Smooth muscle cell of the brain vasculature (primary cell): ENCODE results near the gene CCL7.
"Not testable (repeated sequence)": the region's sequence is repeated elsewhere in the genome, so short reads cannot be mapped to it uniquely, and the experiment has no call there.

Source experiments
- DNase-seq: peaks from one replicate; pipeline ENCODE4 v3.0.0-alpha.2; 2012; ENCODE audit warnings: low read depth, low spot score

The CCL7 gene

GRCh38 chr17:34269969-34270368 is at the start of gene CCL7:
CCL7 (plus strand) TSS chr17:34270221; CDS start chr17:34270291, 70 bp downstream.
- DNase-seq = no peak

DNA sequence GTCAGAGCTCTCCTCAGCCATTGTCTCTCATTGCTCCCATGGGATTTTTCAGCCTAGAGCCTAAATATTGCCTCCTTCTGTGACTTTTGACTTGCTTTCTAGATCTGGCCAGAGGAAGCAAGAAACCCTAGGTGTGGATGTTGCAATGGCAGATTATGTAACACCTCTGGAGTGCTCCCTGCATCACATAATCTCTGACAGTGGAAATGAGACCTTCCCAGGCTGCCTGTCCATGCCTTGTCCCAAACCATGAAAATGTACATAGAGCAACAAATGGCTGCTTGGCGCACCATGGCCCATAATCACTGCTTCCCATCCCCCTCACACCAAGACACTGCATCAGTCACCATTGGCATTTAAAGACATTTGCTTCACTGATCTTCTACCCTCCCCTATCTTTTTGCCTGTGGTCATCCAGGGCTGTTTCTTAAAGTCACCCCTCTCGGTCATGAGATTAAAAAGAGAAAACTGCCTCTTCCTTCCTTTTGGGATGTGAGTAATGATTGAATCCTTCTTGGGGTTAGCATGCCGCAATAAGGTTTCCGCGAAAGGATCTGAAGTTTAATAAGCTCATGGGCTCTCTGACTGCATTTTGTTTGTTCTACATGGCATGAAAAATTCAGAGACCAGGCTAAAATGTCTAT is 49.1 kb upstream of the CCL7 start:
- DNase-seq = no peak

- no peak for DNase-seq
These were observed 48.6 kb upstream of the CCL7 start for GRCh38 chr17:34221411-34221810.

DNA sequence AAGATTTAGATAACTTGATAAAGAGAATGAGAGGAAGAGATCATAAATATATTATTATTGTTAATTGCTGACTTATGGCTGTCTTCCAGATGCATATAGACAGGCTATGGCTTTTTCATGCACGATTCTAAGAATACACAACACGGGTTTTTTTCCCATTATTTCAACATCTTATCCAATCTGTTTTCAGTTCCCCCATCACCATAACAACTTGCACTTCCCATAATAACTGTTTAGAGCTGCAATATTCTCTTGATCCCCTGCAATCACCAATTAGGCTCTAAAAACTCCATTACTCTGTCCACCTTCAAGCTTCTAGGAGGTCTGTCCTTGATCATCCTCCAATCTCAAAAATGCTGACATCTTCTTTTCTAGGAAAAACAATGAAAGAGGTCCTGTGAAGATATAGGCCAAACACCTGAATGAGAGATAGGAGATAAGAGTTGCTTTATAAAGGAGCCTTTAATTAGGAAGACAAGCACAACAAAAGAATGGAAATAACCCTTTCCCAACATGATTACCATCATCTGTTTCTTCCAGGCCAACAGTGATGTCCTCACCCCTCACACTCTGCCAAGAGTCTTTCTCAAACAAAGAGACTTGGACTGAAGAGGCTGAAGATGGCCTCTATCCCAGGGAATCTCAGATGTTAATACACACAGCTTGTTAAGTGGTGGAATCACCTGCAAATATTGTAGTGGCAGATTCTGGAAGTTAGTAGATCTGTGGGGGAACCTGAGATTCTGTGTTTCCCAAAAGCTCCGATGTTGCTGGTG is 47.1 kb upstream of the CCL7 start:
- no peak for DNase-seq

- no peak for DNase-seq
These were observed 45.0 kb upstream of the CCL7 start for GRCh38 chr17:34225046-34225445.

DNA sequence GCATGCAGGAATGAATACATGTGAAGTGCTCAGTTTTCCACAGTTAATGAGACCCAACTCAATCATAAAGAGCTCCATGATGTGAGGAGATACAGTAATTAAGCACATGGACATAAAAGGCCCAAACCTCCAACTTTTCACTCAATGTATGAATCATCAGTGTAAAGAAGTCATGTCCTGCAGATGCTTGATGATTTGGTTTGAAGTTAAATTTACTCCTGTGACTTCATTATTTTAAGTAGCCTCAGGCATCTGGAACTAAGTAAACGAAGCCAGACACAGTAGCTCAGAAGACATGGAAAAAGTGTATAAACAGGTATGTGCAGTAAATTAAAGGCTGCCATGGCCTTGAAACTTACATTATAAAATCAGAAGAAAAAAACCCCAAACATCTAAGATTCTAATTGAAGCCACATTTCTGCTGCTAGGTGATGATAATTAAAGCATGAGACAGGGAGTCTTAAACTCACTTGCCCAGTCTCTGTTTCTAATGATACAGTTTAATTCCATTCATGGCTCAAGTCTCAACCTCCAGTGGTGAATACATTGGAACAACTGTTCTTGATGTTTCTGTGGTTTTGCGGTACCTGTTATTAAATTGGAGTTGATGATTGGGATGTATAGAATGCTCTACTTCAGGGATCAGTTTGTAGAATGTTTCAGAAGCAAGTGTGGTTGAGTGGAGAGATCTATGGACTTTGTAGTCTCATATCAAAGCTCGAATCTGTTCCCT is 43.8 kb upstream of the CCL7 start:
- DNase-seq = no peak

DNA sequence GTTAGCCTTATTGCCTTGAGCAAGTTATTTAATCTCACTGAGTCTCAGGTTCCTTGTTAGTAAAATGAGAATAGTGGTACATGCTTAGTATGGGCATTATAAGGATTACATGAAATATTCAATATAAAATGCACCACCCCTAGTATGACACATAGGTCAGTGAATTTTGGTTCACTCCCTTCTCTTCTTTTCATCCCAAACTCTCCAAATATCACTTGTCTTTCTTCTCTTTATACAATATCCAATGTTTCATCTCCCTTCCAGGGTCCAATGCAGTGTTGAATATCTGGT is 43.3 kb upstream of the CCL7 start:
- no peak for DNase-seq

DNA sequence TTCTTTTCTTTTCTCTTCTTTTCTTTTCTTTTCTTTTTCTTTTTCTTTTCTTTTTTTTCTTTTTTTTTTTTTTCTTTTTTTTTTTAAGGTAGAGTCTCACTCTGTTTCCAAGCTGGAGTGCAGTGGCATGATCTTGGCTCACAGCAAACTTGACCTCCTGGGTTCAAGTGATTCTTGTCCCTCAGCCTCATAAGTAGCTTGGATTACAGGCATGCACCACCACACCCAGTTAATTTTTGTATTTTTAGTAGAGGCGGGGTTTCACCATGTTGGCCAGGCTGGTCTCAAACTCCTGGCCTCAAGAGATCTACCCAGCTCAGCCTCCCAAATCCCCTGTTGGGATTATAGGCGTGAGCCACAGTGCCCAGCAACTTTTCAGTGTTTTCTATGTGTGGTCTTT is 42.7 kb upstream of the CCL7 start:
- not testable (repeated sequence) for DNase-seq

DNA sequence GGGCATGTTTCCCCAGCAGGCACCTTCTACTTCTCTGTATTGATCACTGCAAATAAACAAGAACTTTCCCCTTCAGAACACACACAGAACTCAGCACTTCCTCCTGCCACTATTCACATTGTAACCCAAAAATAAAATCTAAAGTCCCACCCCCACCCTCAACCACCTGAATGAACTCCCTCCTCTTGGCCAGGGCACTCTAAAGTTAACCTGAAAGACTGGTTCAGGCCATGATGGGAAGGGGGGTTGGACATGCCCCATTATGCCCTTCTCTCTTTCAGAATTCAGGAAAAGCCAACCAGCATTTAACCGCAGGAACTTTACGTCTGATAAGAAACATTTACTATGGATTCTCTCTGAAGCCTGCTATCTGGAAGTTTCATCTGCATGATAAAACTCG is 42.3 kb upstream of the CCL7 start:
- DNase-seq = no peak

- no peak for DNase-seq
These were observed 41.2 kb upstream of the CCL7 start for GRCh38 chr17:34228781-34229180.

- DNase-seq = no peak
These were observed 39.7 kb upstream of the CCL7 start for GRCh38 chr17:34230342-34230741.

- DNase-seq = no peak
These were observed 35.4 kb upstream of the CCL7 start for GRCh38 chr17:34234616-34235015.

DNA sequence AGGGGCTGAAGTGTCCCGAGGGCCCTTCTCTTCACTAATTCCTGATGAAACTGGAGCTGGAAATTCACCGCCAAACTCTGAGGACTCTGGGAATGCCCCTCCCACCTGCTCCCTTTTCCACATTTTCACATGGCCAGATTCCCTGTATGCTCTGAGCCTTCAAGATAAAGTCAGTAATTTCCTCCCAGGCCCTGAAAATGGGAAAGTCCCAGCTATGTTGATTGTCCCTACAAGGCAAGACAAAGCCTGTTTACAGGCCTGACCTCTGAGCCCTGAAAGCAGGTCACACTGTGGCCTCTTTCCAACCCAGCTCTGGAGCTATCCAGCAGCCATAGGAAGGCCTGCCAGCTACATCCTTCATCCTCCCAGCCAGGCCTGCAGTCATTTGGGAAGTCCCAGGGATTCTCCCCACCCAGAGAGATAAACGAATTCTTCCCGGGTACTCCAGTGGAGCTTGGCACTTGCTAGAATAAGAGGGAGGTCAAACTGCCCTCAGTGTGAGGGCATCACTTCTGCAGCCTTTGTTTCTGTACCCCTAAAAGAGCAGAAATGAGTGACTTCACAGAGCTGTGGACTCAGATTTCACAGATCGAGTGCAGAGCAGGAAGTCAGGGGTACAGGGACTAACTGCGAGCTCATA is 34.5 kb upstream of the CCL7 start:
- DNase-seq = no peak

GRCh38 chr17:34236281-34236892 is 33.6 kb upstream of the CCL7 start:
- DNase-seq = no peak

- DNase-seq = no peak
These were observed 32.6 kb upstream of the CCL7 start for GRCh38 chr17:34237458-34237857.

DNA sequence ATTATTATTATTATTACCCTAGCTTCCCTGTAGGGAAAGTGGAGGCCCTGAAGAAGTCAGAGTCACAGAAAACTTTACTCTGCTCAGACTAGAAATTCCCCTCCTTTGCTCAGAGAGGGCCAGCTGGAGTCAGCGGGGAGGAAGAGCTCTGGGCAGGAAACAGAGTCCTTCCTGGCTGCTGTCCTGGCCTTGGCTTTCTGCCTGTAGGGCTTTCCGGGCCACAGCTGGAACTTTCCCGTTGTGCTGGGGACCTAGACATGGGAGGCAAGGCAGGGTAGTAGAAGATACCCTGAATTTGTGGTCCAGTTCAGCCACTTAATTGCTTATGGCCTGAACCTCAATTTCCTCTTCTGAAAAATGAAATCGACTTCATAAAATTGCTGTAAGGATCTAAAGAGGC is 29.0 kb upstream of the CCL7 start:
- no peak for DNase-seq

DNA sequence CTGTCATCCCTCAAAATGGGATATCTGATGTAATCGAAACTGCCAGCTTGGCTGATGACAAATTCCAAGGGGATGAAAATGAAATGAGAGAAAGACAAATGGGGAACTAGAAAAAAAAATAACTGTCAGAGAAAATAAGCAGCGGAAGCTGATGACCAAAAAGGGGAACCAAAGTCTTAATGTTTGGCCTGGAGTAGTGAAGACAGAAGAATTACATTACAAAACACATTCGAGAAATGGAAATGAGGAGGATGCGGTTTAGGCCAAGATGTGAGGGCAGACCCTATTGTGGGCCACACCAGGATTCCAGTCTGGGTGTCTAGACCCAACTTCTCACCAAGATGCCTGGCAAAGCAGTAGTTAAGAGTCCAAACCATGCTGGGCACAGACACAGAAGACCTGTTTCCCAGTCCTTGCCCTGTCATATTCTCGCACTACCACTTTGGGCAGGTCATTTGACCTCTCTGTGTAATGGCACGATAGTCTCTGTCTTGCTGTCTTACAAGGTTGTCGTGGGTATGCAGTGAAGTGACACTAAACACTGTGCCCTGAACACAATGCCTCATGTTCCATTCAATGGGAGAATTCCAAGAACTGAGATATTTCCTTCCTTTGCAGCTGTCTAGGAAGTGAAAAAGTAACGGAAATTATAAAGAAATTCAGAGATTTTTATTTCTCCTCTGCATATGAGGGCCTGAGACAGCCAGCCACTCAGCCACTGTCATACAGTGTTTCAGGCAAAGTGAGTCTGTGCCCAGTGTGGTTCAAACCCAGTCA is 27.2 kb upstream of the CCL7 start:
- DNase-seq = no peak

DNA sequence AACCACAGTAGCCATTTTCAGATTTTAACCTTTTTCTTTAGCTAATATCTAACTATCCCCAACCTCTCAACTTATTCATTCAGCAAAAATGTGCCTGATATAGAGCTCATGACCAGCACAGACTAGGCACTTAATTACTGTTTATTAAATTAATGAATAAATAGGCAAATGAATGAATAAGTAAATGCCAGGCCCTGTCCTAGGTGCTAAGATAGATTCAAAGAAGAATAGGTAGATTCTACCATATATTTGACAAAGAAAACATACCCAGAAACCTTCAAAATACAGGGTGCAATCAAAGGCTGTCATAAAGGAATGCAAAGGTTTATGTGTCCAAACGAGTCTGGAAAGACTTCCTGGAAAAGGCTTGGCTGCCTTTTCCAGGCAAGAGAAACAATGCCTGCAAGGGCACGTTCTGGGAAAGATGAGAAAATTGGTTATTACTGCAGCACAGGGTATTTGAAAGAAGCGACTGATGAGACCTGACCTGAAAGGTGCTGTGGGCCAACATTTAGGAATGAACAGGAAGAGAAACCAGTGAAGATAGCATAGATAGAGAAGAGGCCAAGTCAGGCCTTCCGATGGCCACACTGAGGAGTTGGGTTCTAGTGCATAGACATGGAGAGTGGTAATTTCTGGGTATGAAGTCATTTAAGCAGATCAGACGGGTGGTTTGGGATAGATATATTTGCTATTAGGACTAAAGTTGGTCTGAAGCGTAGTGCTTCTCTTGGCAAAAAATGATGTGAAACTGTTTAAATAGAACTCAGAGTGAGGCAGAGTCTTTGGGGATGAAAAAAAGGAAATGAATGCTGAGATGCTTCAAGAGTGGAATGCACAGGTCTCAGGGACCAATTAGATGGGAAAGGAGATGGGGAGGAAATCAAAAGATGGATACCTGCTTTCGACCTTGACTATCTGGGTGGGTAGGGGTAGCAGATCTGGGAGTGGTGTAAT is 26.4 kb upstream of the CCL7 start:
- no peak for DNase-seq

GRCh38 chr17:34245351-34245905 is 24.6 kb upstream of the CCL7 start:
- DNase-seq = no peak

- DNase-seq = no peak
These were observed 23.6 kb upstream of the CCL7 start for GRCh38 chr17:34246446-34246845.
